NB4 (cell line): ENCODE measurements around the gene MOV10.
"Not testable (repeated sequence)": the region's sequence is repeated elsewhere in the genome, so short reads cannot be mapped to it uniquely, and the experiment has no call there.

Experiments used
- DNase-seq: peaks from one replicate; pipeline ENCODE4 v3.0.0; 2010; ENCODE audit warnings: low read depth
- H3K4me3 ChIP-seq: one replicate; pipeline ENCODE4 v1.5.1; 2011; ENCODE audit warnings: mild to moderate bottlenecking, low read depth, low read length, moderate library complexity
- MAX ChIP-seq: IDR thresholded peaks from 2 replicates; pipeline ENCODE4 v1.6.1; 2011; ENCODE audit warnings: low read depth, low read length
- MYC ChIP-seq: IDR thresholded peaks from 2 replicates; pipeline ENCODE4 v1.6.1; 2011; ENCODE audit warnings: low read depth, low read length
- POLR2A ChIP-seq: IDR thresholded peaks from 2 replicates; pipeline ENCODE4 v1.6.1; 2011; ENCODE audit warnings: mild to moderate bottlenecking; ENCODE audit not compliant: insufficient read length; ENCODE audit errors: extremely low read depth
- TF ChIP-seq, protein P1 (sequence below): IDR thresholded peaks from one replicate; pipeline ENCODE4 v1.5.1; 2012; ENCODE audit warnings: low read depth, low read length

Gene MOV10

GRCh38 chr1:112637254-112638109, 37.0 kb upstream of the MOV10 start:
- TF ChIP-seq MYC (no peak), POLR2A (no peak), MAX (no peak)
- TF ChIP-seq, protein P1, sequence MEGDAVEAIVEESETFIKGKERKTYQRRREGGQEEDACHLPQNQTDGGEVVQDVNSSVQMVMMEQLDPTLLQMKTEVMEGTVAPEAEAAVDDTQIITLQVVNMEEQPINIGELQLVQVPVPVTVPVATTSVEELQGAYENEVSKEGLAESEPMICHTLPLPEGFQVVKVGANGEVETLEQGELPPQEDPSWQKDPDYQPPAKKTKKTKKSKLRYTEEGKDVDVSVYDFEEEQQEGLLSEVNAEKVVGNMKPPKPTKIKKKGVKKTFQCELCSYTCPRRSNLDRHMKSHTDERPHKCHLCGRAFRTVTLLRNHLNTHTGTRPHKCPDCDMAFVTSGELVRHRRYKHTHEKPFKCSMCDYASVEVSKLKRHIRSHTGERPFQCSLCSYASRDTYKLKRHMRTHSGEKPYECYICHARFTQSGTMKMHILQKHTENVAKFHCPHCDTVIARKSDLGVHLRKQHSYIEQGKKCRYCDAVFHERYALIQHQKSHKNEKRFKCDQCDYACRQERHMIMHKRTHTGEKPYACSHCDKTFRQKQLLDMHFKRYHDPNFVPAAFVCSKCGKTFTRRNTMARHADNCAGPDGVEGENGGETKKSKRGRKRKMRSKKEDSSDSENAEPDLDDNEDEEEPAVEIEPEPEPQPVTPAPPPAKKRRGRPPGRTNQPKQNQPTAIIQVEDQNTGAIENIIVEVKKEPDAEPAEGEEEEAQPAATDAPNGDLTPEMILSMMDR, result no peak
- no peak overlapping the region for H3K4me3 ChIP-seq
- no peak for DNase-seq

GRCh38 chr1:112638110-112638428, 36.4 kb upstream of the MOV10 start:
- no peak overlapping the region for H3K4me3 ChIP-seq
- DNase-seq, result no peak
- no peak for TF ChIP-seq MYC
- no peak for TF ChIP-seq MAX

DNA sequence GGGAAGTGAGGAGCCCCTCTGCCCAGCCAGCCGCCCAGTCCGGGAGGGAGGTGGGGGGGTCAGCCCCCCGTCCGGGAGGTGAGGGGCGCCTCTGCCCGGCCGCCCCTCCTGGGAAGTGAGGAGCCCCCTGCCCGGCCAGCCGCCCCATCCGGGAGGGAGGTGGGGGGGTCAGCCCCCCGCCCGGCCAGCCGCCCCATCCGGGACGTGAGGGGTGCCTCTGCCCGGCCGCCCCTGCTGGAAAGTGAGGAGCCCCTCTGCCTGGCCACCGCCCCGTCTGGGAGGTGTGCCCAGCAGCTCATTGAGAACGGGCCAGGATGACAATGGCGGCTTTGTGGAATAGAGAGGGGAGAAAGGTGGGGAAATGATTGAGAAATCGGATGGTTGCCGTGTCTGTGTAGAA, 34.0 kb upstream of the MOV10 start:
- H3K4me3 ChIP-seq, DNase-seq: not testable (repeated sequence)

DNA sequence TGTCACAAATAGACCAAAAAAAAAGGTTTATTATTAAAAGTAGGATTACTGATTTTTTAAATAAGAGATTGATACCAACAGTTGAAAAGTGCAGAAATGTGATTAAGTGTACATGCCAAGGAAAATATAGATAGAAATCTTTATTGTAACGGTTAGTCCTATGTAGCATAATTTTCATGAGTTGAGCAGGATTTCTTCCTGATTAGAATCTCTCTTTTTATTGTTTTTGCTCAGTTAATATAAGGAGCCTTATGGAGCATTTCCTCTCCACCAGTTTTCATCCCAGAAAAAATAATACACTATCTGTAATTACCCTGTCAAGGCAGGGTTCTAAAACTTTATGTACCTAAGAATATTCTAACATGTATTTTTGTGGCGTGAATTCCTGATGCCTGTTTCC, 31.4 kb upstream of the MOV10 start:
- DNase-seq, result no peak
- H3K4me3 ChIP-seq, result no peak overlapping the region
- no peak for TF ChIP-seq MYC
- no peak for TF ChIP-seq POLR2A
- no peak for TF ChIP-seq MAX
- TF ChIP-seq, protein P1, result no peak

GRCh38 chr1:112646225-112646624, 28.2 kb upstream of the MOV10 start:
- TF ChIP-seq, protein P1, result no peak
- no peak for TF ChIP-seq MYC
- TF ChIP-seq MAX, result no peak
- no peak for TF ChIP-seq POLR2A
- H3K4me3 ChIP-seq, result no peak overlapping the region
- no peak for DNase-seq

GRCh38 chr1:112651205-112651604, 23.3 kb upstream of the MOV10 start:
- TF ChIP-seq MYC (no peak), MAX (no peak), POLR2A (no peak)
- TF ChIP-seq, protein P1, result no peak
- DNase-seq, result no peak

DNA sequence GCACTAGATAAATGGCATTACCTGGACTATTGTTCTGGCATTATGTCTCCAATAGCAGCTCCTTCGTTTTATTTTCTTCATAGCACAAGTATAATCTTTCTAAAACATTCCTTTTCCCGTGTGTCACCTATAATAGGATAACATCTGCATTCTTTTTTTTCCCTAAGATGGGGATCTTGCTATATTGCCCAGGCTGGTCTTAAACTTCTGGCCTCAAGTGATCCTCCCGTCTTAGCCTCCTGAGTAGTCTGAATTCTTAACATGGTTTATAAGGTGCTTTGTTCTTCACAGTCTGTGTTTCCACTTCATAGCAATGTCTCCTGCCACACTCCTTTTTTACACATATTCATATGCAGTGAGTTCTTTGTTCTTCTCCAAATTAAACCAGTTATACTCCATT, 8.6 kb upstream of the MOV10 start:
- DNase-seq, result no peak
- H3K4me3 ChIP-seq, result no peak overlapping the region
- TF ChIP-seq MAX, result no peak
- TF ChIP-seq, protein P1, result no peak
- no peak for TF ChIP-seq POLR2A

More at GRCh38 chr1:112651205-112651604, 23.3 kb upstream of the MOV10 start:
- no peak overlapping the region for H3K4me3 ChIP-seq
